Stimulated activated CD4-positive, alpha-beta T cell treated with anti-CD3 and anti-CD28 coated beads, TNF-alpha, amount 100 ng/mL, for 48 hours (primary cell): ENCODE measurements around the gene SPEF1.
A peak's percentile ranks its signal among the peaks of the same experiment; 100 is the strongest.
"Not testable (repeated sequence)": the region's sequence is repeated elsewhere in the genome, so short reads cannot be mapped to it uniquely, and the experiment has no call there.

ENCODE experiments used
- DNase-seq, 3 donors: peaks; one replicate each; pipeline ENCODE4 v3.0.0-alpha.2; 2020; ENCODE audit warnings: low read depth in 3 of 3

SPEF1 gene

DNA sequence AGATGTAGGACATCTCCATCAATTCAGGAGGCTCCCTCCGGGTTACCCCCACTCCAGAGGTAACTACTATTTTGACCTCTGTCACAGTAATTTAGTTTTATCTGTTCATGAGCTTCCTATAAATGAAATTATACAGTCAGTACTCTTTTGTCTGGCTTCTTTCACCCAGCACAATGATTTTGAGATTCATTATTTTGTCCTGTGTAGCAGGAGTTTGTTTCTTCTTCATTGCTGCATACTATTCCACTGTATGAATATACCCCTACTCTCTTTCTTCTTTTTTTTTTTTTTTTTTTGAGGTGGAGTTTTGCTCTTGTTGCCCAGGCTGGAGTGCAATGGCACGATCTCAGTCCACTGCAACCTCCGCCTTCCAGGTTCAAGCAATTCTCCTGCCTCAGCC is 27.3 kb upstream of the SPEF1 start:
- DNase-seq = no peak

DNA sequence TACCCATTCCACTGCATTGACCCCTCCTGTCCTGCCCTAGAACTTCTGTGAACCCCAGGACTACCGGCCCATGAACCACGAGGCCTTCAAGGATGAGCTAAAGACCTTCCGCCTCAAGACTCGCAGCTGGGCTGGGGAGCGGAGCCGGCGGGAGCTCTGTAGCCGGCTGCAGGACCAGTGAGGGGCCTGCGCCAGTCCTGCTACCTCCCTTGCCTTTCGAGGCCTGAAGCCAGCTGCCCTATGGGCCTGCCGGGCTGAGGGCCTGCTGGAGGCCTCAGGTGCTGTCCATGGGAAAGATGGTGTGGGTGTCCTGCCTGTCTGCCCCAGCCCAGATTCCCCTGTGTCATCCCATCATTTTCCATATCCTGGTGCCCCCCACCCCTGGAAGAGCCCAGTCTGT is 23.5 kb upstream of the SPEF1 start:
- DNase-seq = no peak

GRCh38 chr20:3804254-3804751 is 23.1 kb upstream of the SPEF1 start:
- DNase-seq = no peak

- no peak for DNase-seq
These were observed 22.6 kb upstream of the SPEF1 start for GRCh38 chr20:3803854-3804253.

- no peak for DNase-seq
These were observed 22.0 kb upstream of the SPEF1 start for GRCh38 chr20:3803289-3803688.

DNA sequence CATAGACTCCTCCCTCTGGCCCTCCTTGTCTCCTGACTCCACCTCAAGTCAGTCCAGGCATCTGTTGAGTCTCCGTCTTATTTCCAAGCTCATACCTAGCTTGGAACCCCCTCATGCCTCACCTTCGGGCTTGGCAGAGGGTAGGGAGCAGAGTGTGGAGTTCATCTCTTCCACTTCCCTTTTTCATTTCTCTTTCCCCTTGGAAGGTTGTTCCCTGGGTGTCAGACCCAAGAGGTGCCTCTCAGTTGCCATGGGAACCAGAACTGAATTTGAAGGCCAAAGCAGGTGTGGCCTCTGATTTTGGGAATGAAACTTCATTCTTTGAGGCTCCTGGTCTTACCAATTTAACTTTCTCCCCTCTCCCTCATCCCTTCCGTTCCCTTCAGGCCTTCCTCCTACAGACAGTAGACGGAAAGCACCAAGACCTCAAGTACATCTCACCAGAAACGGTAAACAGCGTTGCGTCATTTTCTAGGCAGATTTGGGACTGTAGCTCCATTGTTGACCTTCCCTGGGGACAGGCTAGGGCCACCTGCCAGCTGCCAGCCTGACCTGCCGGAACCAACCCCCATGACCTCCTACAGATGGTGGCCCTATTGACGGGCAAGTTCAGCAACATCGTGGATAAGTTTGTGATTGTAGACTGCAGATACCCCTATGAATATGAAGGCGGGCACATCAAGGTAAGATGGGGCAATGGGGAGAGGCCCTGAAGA is 21.4 kb upstream of the SPEF1 start:
- no peak for DNase-seq

GRCh38 chr20:3801846-3802245 is 20.6 kb upstream of the SPEF1 start:
- no peak for DNase-seq

GRCh38 chr20:3801299-3801698 is 20.1 kb upstream of the SPEF1 start:
- no peak for DNase-seq

DNA sequence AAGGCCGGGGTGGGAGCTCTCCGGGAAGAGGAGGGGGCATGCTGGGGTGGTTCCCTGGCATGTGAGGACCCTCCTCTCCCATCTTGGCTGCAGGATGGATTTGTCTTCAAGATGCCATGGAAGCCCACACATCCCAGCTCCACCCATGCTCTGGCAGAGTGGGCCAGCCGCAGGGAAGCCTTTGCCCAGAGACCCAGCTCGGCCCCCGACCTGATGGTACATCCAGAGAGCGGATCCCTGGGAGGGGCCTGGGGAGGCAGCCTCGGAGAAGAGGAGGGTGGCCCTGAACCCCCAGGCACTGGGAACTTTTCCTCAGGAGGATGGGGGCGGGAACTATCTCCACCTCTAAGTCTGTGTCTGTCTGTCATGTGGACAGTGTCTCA is 19.6 kb upstream of the SPEF1 start:
- DNase-seq = no peak

- no peak for DNase-seq
These were observed 19.1 kb upstream of the SPEF1 start for GRCh38 chr20:3800256-3800877.

DNA sequence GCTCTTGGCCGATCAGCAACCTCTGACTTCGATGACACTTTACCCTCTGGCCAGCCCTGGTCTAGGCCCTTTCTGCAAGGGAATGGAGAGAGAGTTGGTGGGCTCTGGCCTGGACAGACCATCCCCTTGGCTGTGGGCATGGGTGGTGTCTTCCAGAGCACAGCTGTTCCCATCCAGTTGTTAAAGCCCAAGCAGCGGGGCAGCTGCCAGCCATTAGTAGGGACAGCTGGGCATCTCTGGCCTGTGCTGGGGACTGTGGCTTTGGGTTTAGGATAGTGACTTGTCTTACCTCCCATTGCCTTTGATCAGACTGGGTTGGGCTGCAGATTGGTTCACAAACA is 17.6 kb upstream of the SPEF1 start:
- no peak for DNase-seq

DNA sequence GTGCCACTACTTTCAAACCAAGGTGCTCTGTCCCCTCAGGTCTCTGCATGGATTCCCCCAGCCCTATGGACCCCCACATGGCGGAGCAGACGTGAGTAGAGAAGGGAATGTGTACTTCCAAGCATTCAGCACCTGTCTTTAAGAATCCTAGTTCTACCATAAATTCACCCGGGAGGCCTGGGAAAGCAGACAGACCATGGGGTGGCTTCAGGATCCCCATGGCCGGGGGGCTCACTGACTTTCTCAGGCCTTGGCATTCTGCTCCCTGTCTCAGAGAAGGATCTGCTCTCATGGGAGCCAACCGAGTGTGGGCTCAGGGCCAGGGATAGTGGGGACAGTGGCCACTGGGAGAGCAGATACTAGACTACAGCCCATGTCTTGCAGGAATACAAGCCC is 17.1 kb upstream of the SPEF1 start:
- no peak for DNase-seq

DNA sequence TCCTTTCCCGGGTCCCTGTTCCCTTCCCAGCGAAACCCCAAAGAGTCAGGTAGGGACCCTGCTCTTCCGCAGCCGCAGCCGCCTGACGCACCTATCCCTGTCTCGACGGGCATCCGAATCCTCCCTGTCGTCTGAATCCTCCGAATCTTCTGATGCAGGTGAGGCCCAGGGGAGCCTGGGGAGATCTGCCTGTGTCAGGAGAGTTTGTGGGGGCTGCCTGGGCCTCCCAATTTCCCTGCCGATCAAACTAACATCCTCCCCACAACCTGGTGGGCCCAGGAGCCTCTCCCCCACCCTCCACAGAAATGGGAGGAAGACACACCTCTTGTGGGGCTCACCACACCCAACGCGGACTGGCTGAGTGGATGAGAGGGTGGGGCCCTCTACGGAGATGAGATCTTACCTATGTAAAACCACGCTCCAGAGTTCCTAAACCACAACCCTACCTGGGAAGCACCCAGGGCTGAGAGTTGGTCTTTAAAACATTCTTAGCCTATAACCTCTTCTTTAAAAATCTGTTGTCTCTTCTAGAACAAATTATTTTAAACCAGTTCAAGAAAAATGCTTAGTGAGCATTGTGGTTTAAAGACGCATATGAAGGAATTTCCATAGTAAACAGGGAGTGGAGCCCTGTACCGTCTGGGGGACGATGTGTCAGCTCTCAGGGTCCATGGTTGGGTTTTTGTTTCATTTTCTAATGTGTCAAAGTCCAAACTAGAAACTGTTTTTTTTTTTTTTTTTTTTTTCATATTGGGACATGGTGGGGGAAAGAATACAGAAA is 16.5 kb upstream of the SPEF1 start:
- DNase-seq = no peak

DNA sequence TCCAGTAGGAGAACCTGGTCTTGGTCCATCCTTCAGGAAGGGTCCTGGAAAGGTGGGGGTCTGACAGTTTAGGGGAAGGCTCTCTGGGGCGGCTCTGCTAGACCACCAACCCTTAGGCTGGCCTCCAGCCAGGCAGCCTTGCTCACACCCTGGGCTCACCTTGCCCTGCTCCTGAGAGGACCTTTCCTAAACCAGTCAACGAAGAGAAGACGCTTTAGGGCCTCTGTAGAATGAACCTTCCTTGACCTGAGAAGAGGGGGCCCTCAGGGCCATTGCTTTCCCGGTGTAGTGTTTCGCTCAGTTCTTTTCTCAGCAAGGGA is 15.9 kb upstream of the SPEF1 start:
- DNase-seq = no peak

DNA sequence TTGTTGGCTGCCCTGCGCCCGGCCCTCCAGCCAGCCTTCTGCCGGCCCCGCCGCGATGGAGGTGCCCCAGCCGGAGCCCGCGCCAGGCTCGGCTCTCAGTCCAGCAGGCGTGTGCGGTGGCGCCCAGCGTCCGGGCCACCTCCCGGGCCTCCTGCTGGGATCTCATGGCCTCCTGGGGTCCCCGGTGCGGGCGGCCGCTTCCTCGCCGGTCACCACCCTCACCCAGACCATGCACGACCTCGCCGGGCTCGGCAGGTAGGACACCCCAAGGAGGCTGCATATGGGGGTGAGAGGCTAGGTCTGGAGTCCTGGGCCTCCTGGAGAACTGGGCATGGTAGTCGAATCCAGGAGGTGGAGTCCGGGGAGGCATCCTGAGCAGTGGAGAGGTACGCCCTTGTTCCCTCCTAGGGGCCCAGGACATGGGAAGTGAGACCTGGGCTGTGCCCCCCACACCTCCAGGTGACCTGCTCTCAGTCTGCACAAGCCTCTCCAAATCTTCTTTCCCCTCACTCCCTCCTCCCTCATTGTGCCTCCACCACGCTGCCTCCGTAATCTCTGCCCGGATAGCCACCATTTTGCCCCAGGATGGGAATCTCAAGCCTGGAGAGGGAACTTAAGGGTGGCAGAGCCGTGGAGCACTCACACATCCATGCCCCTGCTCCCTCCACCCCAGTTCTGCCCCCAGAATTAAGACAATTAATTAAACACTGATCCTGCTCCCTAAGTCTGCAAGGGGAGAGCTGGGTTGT is 15.4 kb upstream of the SPEF1 start:
- no peak for DNase-seq

- peak; percentile 80 to 90 (median 83) for DNase-seq
These were observed 14.5 kb upstream of the SPEF1 start, which contains the start of gene CDC25B for GRCh38 chr20:3795511-3796468. TSS of gene CDC25B (plus strand) at chr20:3796310. CDS start at chr20:3796532, 222 bp downstream.

GRCh38 chr20:3794701-3795420 is 13.6 kb upstream of the SPEF1 start:
- no peak for DNase-seq

DNA sequence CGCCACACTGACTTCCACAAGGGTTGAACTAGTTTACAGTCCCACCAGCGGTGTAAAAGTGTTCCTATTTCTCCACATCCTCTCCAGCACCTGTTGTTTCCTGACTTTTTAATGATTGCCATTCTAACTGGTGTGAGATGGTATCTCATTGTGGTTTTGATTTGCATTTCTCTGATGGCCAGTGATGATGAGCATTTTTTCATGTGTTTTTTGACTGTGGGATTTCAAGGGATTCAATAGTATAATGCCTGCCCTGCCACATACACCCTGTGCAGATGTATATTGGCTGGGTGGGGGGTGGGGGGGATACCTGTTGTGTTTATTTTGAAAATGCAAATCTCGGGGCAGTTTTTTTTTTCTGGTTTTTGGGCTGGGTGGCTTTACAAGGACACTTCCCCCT is 12.9 kb upstream of the SPEF1 start:
- not testable (repeated sequence) for DNase-seq

- not testable (repeated sequence) for DNase-seq
These were observed 8.0 kb upstream of the SPEF1 start for GRCh38 chr20:3789201-3789600.

- DNase-seq = no peak
These were observed 7.5 kb upstream of the SPEF1 start for GRCh38 chr20:3788685-3789155.
